Panc1 (cell line): Measurements from ENCODE around the gene ENOX1. TPM values are rescaled to one million over a fixed set of nuclear protein-coding genes. Genes with fewer than 3 reads are reported as not detected.

Source experiments
- ATAC-seq: fragments of 200-7000 bp; cut with Tn5 transposase; 2 replicates; pipeline ENCODE4 v1.9.1; 2020; ENCODE audit warnings: mild to moderate bottlenecking, moderate library complexity
- BruUV-seq: library from RNA; stranded (reverse); fragments of 400-500 nt; replicated peaks from 2 replicates; lab custom pipeline; 2021; lab: Mats Ljungman, UMichigan
- CTCF ChIA-PET: fragments of 300-600 bp; sonication (Branson Sonifier 250); formaldehyde crosslinking; loops from one replicate; lab custom pipeline; 2022; ENCODE audit warnings: antibody characterized with exemption; lab: Charles Lee
- POLR2A ChIA-PET: fragments of 300-600 bp; sonication (Branson Sonifier 250); formaldehyde crosslinking; loops from one replicate; lab custom pipeline; 2022; ENCODE audit warnings: antibody characterized with exemption; lab: Charles Lee
- DNase-seq: peaks from one replicate; pipeline ENCODE4 v3.0.0-alpha.2; 2010; ENCODE audit warnings: low read depth, low spot score
- H3K27ac ChIP-seq: 2 replicates; pipeline ENCODE4 v1.5.1; 2011; ENCODE audit warnings: mild to moderate bottlenecking, low read length, inconsistent platforms
- H3K27me3 ChIP-seq: fragments of 200-500 bp; sonication (Bioruptor generic); 2 replicates; pipeline ENCODE4 v1.6.0; 2014; ENCODE audit warnings: low read length, inconsistent platforms; ENCODE audit not compliant: control insufficient read depth, insufficient read depth
- H3K36me3 ChIP-seq: fragments of 200-500 bp; sonication (Bioruptor generic); 2 replicates; pipeline ENCODE4 v1.5.1; 2014; ENCODE audit warnings: inconsistent platforms, mild to moderate bottlenecking, low read length, moderate library complexity; ENCODE audit not compliant: control insufficient read depth, insufficient read depth
- H3K4me1 ChIP-seq: 2 replicates; pipeline ENCODE4 v1.5.1; 2011; ENCODE audit warnings: inconsistent platforms, mild to moderate bottlenecking, low read length, moderate library complexity; ENCODE audit not compliant: control insufficient read depth, insufficient read depth
- H3K4me3 ChIP-seq, 2 experiments: 2 replicates each; pipeline ENCODE4 v1.5.1; 2011 to 2012; ENCODE audit warnings: low read depth in 2 of 2, low read length in 2 of 2, mild to moderate bottlenecking in 2 of 2, inconsistent platforms in 1 of 2, moderate library complexity in 1 of 2
- H3K9me3 ChIP-seq: fragments of 200-500 bp; sonication (Bioruptor generic); 2 replicates; pipeline ENCODE4 v1.5.1; 2014; ENCODE audit warnings: low read depth, mild to moderate bottlenecking, inconsistent platforms, low read length, moderate library complexity; ENCODE audit not compliant: control insufficient read depth, insufficient read depth
- POLR2AphosphoS5 ChIP-seq: IDR thresholded peaks from 2 replicates; pipeline ENCODE4 v1.6.1; 2012; ENCODE audit warnings: mild to moderate bottlenecking, low read depth, low read length, moderate library complexity
- SIN3A ChIP-seq: IDR thresholded peaks from 2 replicates; pipeline ENCODE4 v1.6.1; 2012; ENCODE audit warnings: low read depth, mild to moderate bottlenecking, low read length, moderate library complexity, borderline replicate concordance; ENCODE audit not compliant: insufficient read depth
- TCF7L2 ChIP-seq: IDR thresholded peaks from 2 replicates; pipeline ENCODE4 v1.6.1; 2011; ENCODE audit warnings: mild to moderate bottlenecking, low read depth, low read length, inconsistent platforms
- in situ Hi-C: cut with HindIII; loops from 2 replicates; pipeline ENCODE4 v1.10.0; 2016; ENCODE audit warnings: low sequenced_read_pairs, low pct_unique_long_range_greater_than_20kb
- intact Hi-C: fragments of 100-400 bp; cut with micrococcal nuclease; formaldehyde crosslinking; loops from one replicate; pipeline ENCODE4 v1.10.0; 2022; ENCODE audit not compliant: unreplicated experiment
- total RNA-seq: library from RNA; stranded (reverse); gene quantifications from one replicate; pipeline ENCODE4 v1.2.1, GENCODE V29; 2021; ENCODE audit not compliant: unreplicated experiment
- TF ChIP-seq, protein P1 (sequence below): fragments of 450-650 bp; IDR thresholded peaks from 2 replicates; pipeline ENCODE4 v1.5.1; 2017; ENCODE audit warnings: mild to moderate bottlenecking
- TF ChIP-seq, protein P2 (sequence below), 2 experiments: IDR thresholded peaks; 2 replicates each; pipeline ENCODE4 v1.6.1; 2011 to 2012; ENCODE audit warnings: low read depth in 2 of 2, control low read depth in 1 of 2, low read length in 1 of 2, mild to moderate bottlenecking in 1 of 2, moderate library complexity in 1 of 2; ENCODE audit not compliant: insufficient read depth in 1 of 2

ENOX1 gene
- total RNA-seq, 1 experiment from 2014 or later: 0.23 TPM

GRCh38 chr13:43370842-43371241 lies 415.9 kb downstream of the ENOX1 start:
- Histone ChIP-seq H3K27ac (no peak overlapping the region), H3K4me3 (no peak overlapping the region), H3K36me3 (no peaks in the 10 kb centered on the region), H3K27me3 (no peaks in the 10 kb centered on the region), H3K9me3 (no peaks in the 10 kb centered on the region), H3K4me1 (no peaks in the 10 kb centered on the region)
- in situ Hi-C loops (no loop called here), intact Hi-C loops (no loop called here)
- TF ChIP-seq, protein P1, sequence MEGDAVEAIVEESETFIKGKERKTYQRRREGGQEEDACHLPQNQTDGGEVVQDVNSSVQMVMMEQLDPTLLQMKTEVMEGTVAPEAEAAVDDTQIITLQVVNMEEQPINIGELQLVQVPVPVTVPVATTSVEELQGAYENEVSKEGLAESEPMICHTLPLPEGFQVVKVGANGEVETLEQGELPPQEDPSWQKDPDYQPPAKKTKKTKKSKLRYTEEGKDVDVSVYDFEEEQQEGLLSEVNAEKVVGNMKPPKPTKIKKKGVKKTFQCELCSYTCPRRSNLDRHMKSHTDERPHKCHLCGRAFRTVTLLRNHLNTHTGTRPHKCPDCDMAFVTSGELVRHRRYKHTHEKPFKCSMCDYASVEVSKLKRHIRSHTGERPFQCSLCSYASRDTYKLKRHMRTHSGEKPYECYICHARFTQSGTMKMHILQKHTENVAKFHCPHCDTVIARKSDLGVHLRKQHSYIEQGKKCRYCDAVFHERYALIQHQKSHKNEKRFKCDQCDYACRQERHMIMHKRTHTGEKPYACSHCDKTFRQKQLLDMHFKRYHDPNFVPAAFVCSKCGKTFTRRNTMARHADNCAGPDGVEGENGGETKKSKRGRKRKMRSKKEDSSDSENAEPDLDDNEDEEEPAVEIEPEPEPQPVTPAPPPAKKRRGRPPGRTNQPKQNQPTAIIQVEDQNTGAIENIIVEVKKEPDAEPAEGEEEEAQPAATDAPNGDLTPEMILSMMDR: no peak
- no peak for TF ChIP-seq POLR2AphosphoS5
- no peak for TF ChIP-seq TCF7L2
- TF ChIP-seq SIN3A: no peak
- TF ChIP-seq, protein P2, sequence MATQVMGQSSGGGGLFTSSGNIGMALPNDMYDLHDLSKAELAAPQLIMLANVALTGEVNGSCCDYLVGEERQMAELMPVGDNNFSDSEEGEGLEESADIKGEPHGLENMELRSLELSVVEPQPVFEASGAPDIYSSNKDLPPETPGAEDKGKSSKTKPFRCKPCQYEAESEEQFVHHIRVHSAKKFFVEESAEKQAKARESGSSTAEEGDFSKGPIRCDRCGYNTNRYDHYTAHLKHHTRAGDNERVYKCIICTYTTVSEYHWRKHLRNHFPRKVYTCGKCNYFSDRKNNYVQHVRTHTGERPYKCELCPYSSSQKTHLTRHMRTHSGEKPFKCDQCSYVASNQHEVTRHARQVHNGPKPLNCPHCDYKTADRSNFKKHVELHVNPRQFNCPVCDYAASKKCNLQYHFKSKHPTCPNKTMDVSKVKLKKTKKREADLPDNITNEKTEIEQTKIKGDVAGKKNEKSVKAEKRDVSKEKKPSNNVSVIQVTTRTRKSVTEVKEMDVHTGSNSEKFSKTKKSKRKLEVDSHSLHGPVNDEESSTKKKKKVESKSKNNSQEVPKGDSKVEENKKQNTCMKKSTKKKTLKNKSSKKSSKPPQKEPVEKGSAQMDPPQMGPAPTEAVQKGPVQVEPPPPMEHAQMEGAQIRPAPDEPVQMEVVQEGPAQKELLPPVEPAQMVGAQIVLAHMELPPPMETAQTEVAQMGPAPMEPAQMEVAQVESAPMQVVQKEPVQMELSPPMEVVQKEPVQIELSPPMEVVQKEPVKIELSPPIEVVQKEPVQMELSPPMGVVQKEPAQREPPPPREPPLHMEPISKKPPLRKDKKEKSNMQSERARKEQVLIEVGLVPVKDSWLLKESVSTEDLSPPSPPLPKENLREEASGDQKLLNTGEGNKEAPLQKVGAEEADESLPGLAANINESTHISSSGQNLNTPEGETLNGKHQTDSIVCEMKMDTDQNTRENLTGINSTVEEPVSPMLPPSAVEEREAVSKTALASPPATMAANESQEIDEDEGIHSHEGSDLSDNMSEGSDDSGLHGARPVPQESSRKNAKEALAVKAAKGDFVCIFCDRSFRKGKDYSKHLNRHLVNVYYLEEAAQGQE (IDR thresholded peaks at IDR 0.05; ENCODE audit: insufficient read depth in 1 of 2, low read depth in 2 of 2, low read length in 1 of 2): no peak
- ATAC-seq (no peak), DNase-seq (no peak)
- CTCF ChIA-PET: no interaction called here
- no TSS peak for BruUV-seq
- POLR2A ChIA-PET: no interaction called here

GRCh38 chr13:43369319-43369718 lies 417.5 kb downstream of the ENOX1 start:
- BruUV-seq: no TSS peak
- H3K4me1 ChIP-seq: no peaks in the 10 kb centered on the region
- H3K9me3 ChIP-seq: no peaks in the 10 kb centered on the region
- H3K27me3 ChIP-seq: no peaks in the 10 kb centered on the region
- ChIA-PET CTCF (no interaction called here), POLR2A (no interaction called here)
- DNase-seq (no peak), ATAC-seq (no peak)
- in situ Hi-C loops: no loop called here
- no peak overlapping the region for H3K27ac ChIP-seq
- H3K4me3 ChIP-seq: no peak overlapping the region
- no peaks in the 10 kb centered on the region for H3K36me3 ChIP-seq
- TF ChIP-seq TCF7L2 (no peak), SIN3A (no peak), POLR2AphosphoS5 (no peak)
- TF ChIP-seq, protein P2 (IDR thresholded peaks at IDR 0.05; ENCODE audit: insufficient read depth in 1 of 2, low read depth in 2 of 2, low read length in 1 of 2): no peak
- TF ChIP-seq, protein P1: no peak
- intact Hi-C loops: no loop called here
